Panc1 (cell line): Measurements from ENCODE around the gene LANCL1. TPM values are rescaled to one million over a fixed set of nuclear protein-coding genes. Genes with fewer than 3 reads are reported as not detected.

Source experiments
- ATAC-seq: fragments of 200-7000 bp; cut with Tn5 transposase; 2 replicates; pipeline ENCODE4 v1.9.1; 2020; ENCODE audit warnings: mild to moderate bottlenecking, moderate library complexity
- BruUV-seq: library from RNA; stranded (reverse); fragments of 400-500 nt; replicated peaks from 2 replicates; lab custom pipeline; 2021; lab: Mats Ljungman, UMichigan
- CTCF ChIA-PET: fragments of 300-600 bp; sonication (Branson Sonifier 250); formaldehyde crosslinking; loops from one replicate; lab custom pipeline; 2022; ENCODE audit warnings: antibody characterized with exemption; lab: Charles Lee
- POLR2A ChIA-PET: fragments of 300-600 bp; sonication (Branson Sonifier 250); formaldehyde crosslinking; loops from one replicate; lab custom pipeline; 2022; ENCODE audit warnings: antibody characterized with exemption; lab: Charles Lee
- DNase-seq: peaks from one replicate; pipeline ENCODE4 v3.0.0-alpha.2; 2010; ENCODE audit warnings: low read depth, low spot score
- H3K27ac ChIP-seq: 2 replicates; pipeline ENCODE4 v1.5.1; 2011; ENCODE audit warnings: mild to moderate bottlenecking, low read length, inconsistent platforms
- H3K27me3 ChIP-seq: fragments of 200-500 bp; sonication (Bioruptor generic); 2 replicates; pipeline ENCODE4 v1.6.0; 2014; ENCODE audit warnings: low read length, inconsistent platforms; ENCODE audit not compliant: control insufficient read depth, insufficient read depth
- H3K36me3 ChIP-seq: fragments of 200-500 bp; sonication (Bioruptor generic); 2 replicates; pipeline ENCODE4 v1.5.1; 2014; ENCODE audit warnings: inconsistent platforms, mild to moderate bottlenecking, low read length, moderate library complexity; ENCODE audit not compliant: control insufficient read depth, insufficient read depth
- H3K4me1 ChIP-seq: 2 replicates; pipeline ENCODE4 v1.5.1; 2011; ENCODE audit warnings: inconsistent platforms, mild to moderate bottlenecking, low read length, moderate library complexity; ENCODE audit not compliant: control insufficient read depth, insufficient read depth
- H3K4me3 ChIP-seq, 2 experiments: 2 replicates each; pipeline ENCODE4 v1.5.1; 2011 to 2012; ENCODE audit warnings: low read depth in 2 of 2, low read length in 2 of 2, mild to moderate bottlenecking in 2 of 2, inconsistent platforms in 1 of 2, moderate library complexity in 1 of 2
- H3K9me3 ChIP-seq: fragments of 200-500 bp; sonication (Bioruptor generic); 2 replicates; pipeline ENCODE4 v1.5.1; 2014; ENCODE audit warnings: low read depth, mild to moderate bottlenecking, inconsistent platforms, low read length, moderate library complexity; ENCODE audit not compliant: control insufficient read depth, insufficient read depth
- CTCF ChIP-seq: fragments of 450-650 bp; IDR thresholded peaks from 2 replicates; pipeline ENCODE4 v1.5.1; 2017; ENCODE audit warnings: mild to moderate bottlenecking
- POLR2AphosphoS5 ChIP-seq: IDR thresholded peaks from 2 replicates; pipeline ENCODE4 v1.6.1; 2012; ENCODE audit warnings: mild to moderate bottlenecking, low read depth, low read length, moderate library complexity
- SIN3A ChIP-seq: IDR thresholded peaks from 2 replicates; pipeline ENCODE4 v1.6.1; 2012; ENCODE audit warnings: low read depth, mild to moderate bottlenecking, low read length, moderate library complexity, borderline replicate concordance; ENCODE audit not compliant: insufficient read depth
- TCF7L2 ChIP-seq: IDR thresholded peaks from 2 replicates; pipeline ENCODE4 v1.6.1; 2011; ENCODE audit warnings: mild to moderate bottlenecking, low read depth, low read length, inconsistent platforms
- in situ Hi-C: cut with HindIII; loops from 2 replicates; pipeline ENCODE4 v1.10.0; 2016; ENCODE audit warnings: low sequenced_read_pairs, low pct_unique_long_range_greater_than_20kb
- intact Hi-C: fragments of 100-400 bp; cut with micrococcal nuclease; formaldehyde crosslinking; loops from one replicate; pipeline ENCODE4 v1.10.0; 2022; ENCODE audit not compliant: unreplicated experiment
- total RNA-seq: library from RNA; stranded (reverse); gene quantifications from one replicate; pipeline ENCODE4 v1.2.1, GENCODE V29; 2021; ENCODE audit not compliant: unreplicated experiment
- TF ChIP-seq, protein P1 (sequence below), 2 experiments: IDR thresholded peaks; 2 replicates each; pipeline ENCODE4 v1.6.1; 2011 to 2012; ENCODE audit warnings: low read depth in 2 of 2, control low read depth in 1 of 2, low read length in 1 of 2, mild to moderate bottlenecking in 1 of 2, moderate library complexity in 1 of 2; ENCODE audit not compliant: insufficient read depth in 1 of 2

The LANCL1 gene
- total RNA-seq, 1 experiment from 2014 or later: 42.8 TPM

DNA sequence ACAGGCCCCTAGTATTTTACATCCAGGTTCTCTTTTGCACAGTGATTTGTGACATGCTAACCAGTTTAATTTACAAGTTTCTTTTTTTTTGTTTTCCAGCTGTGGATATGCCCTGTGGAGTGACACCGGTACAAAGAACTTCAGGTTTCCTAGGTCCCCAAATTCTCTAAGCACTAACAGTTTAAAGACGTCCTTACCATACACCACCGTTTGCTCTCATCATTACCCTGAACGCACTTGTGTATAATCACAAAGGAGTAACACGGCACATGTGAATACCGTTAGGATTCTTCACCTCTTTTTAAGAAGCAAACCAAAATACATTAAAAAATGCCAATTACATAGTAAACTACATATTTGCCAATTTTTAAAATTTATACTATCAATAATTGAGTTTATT is 853 bp downstream of the LANCL1 start:
- H3K4me1 ChIP-seq: peaks cover 4% of the 10 kb centered on the region; the same call in 1 of the 2 replicates
- no peak for ATAC-seq
- ChIA-PET POLR2A (no interaction called here), CTCF (no interaction called here)
- no peak for TF ChIP-seq SIN3A
- TF ChIP-seq CTCF: no peak
- TF ChIP-seq POLR2AphosphoS5: no peak
- TF ChIP-seq, protein P1, sequence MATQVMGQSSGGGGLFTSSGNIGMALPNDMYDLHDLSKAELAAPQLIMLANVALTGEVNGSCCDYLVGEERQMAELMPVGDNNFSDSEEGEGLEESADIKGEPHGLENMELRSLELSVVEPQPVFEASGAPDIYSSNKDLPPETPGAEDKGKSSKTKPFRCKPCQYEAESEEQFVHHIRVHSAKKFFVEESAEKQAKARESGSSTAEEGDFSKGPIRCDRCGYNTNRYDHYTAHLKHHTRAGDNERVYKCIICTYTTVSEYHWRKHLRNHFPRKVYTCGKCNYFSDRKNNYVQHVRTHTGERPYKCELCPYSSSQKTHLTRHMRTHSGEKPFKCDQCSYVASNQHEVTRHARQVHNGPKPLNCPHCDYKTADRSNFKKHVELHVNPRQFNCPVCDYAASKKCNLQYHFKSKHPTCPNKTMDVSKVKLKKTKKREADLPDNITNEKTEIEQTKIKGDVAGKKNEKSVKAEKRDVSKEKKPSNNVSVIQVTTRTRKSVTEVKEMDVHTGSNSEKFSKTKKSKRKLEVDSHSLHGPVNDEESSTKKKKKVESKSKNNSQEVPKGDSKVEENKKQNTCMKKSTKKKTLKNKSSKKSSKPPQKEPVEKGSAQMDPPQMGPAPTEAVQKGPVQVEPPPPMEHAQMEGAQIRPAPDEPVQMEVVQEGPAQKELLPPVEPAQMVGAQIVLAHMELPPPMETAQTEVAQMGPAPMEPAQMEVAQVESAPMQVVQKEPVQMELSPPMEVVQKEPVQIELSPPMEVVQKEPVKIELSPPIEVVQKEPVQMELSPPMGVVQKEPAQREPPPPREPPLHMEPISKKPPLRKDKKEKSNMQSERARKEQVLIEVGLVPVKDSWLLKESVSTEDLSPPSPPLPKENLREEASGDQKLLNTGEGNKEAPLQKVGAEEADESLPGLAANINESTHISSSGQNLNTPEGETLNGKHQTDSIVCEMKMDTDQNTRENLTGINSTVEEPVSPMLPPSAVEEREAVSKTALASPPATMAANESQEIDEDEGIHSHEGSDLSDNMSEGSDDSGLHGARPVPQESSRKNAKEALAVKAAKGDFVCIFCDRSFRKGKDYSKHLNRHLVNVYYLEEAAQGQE (IDR thresholded peaks at IDR 0.05; ENCODE audit: insufficient read depth in 1 of 2, low read depth in 2 of 2, low read length in 1 of 2): no peak
- H3K4me3 ChIP-seq: peak overlapping the region; percentile 69 to 81
- in situ Hi-C loops: no loop called here
- peak overlapping the region; percentile 81 for H3K27ac ChIP-seq
- TSS peak; percentile 75 for BruUV-seq
- peaks cover 8% of the 10 kb centered on the region for H3K36me3 ChIP-seq
- no peaks in the 10 kb centered on the region for H3K9me3 ChIP-seq
- no peak for DNase-seq
- intact Hi-C loops: no loop called here
- H3K27me3 ChIP-seq: no peaks in the 10 kb centered on the region

- H3K27me3 ChIP-seq: no peaks in the 10 kb centered on the region
- BruUV-seq: no TSS peak
- no peak overlapping the region for H3K4me3 ChIP-seq
- H3K9me3 ChIP-seq: no peaks in the 10 kb centered on the region
- ChIA-PET CTCF (no interaction called here), POLR2A (no interaction called here)
- ATAC-seq (no peak), DNase-seq (no peak)
- peaks cover 12% of the 10 kb centered on the region for H3K36me3 ChIP-seq
- intact Hi-C loops: no loop called here
- in situ Hi-C loops: no loop called here
- H3K4me1 ChIP-seq: peaks cover 4% of the 10 kb centered on the region; the same call in 1 of the 2 replicates
- TF ChIP-seq POLR2AphosphoS5: no peak
- TF ChIP-seq, protein P1 (IDR thresholded peaks at IDR 0.05; ENCODE audit: insufficient read depth in 1 of 2, low read depth in 2 of 2, low read length in 1 of 2): no peak
- no peak for TF ChIP-seq SIN3A
- TF ChIP-seq TCF7L2: no peak
- TF ChIP-seq CTCF: no peak
- H3K27ac ChIP-seq: no peak overlapping the region
Measured at GRCh38 chr2:210474776-210475175, 1.8 kb downstream of the LANCL1 start.
